Activated CD4-positive, alpha-beta T cell treated with anti-CD3 and anti-CD28 coated beads for 24 hours (primary cell): Measurements from ENCODE around the gene FAU.
A peak's percentile ranks its signal among the peaks of the same experiment; 100 is the strongest.
"Not testable (repeated sequence)": the region's sequence is repeated elsewhere in the genome, so short reads cannot be mapped to it uniquely, and the experiment has no call there.

Experiments
- DNase-seq, 2 donors: peaks; one replicate each; pipeline ENCODE4 v3.0.0-alpha.2; 2020; ENCODE audit warnings: low read depth in 2 of 2

FAU gene

GRCh38 chr11:65121865-65122696 is at the start of gene FAU, which contains the start of gene MRPL49:
FAU (minus strand) TSS chr11:65122134; CDS start chr11:65121813, 321 bp downstream.
MRPL49 (plus strand) TSS chr11:65122321; CDS start chr11:65122347, 26 bp downstream.
- peak; percentile 97 to 99 for DNase-seq

GRCh38 chr11:65170058-65170534 is 48.2 kb upstream of the FAU start, which contains the start of gene SPDYC:
SPDYC (plus strand) TSS chr11:65170233; CDS start chr11:65171358, 1,125 bp downstream.
- DNase-seq, result no peak

GRCh38 chr11:65169164-65169641 is 47.3 kb upstream of the FAU start:
- DNase-seq, result no peak

GRCh38 chr11:65167656-65168055 is 45.7 kb upstream of the FAU start:
- no peak for DNase-seq

- DNase-seq, result no peak
Observed at GRCh38 chr11:65166893-65167292, 45.0 kb upstream of the FAU start.

GRCh38 chr11:65165410-65166317 is 43.7 kb upstream of the FAU start:
- DNase-seq, result no peak

GRCh38 chr11:65163684-65164083 is 41.8 kb upstream of the FAU start:
- DNase-seq, result no peak

GRCh38 chr11:65160643-65161042 is 38.7 kb upstream of the FAU start:
- DNase-seq, result no peak

- no peak for DNase-seq
Observed at GRCh38 chr11:65159012-65159411, 37.1 kb upstream of the FAU start.

- DNase-seq, result no peak
Observed at GRCh38 chr11:65157336-65157735, 35.4 kb upstream of the FAU start.

- DNase-seq, result no peak
Observed at GRCh38 chr11:65156926-65157325, 35.0 kb upstream of the FAU start.

- DNase-seq, result no peak
Observed at GRCh38 chr11:65156256-65156655, 34.3 kb upstream of the FAU start.

- DNase-seq, result no peak
Observed at GRCh38 chr11:65152122-65152521, 30.2 kb upstream of the FAU start.

GRCh38 chr11:65151331-65151899 is 29.5 kb upstream of the FAU start:
- no peak for DNase-seq

GRCh38 chr11:65150509-65151299 is 28.8 kb upstream of the FAU start:
- DNase-seq, result no peak

GRCh38 chr11:65150131-65150508 is 28.2 kb upstream of the FAU start:
- DNase-seq, result not testable (repeated sequence)

GRCh38 chr11:65148657-65149056 is 26.7 kb upstream of the FAU start:
- no peak for DNase-seq

- no peak for DNase-seq
Observed at GRCh38 chr11:65147352-65148075, 25.6 kb upstream of the FAU start.

GRCh38 chr11:65141896-65142494 is 20.1 kb upstream of the FAU start:
- no peak for DNase-seq
